A549 (cell line): ENCODE results near the gene ATP6V1G3. TPM values are rescaled to one million over a fixed set of nuclear protein-coding genes. Genes with fewer than 3 reads are reported as not detected.

ENCODE experiments used
- ATAC-seq, 2 experiments: fragments of 200-7000 bp in 1 of 2; fragments of >200 bp in 1 of 2; cut with Nextera tagmentation in 1 of 2; cut with Tn5 transposase in 1 of 2; 3 replicates each; pipeline versions ENCODE4 v1.8.0 to v1.9.1; 2018 to 2020; ENCODE audit warnings: mild to moderate bottlenecking in 1 of 2, moderate library complexity in 1 of 2
- CTCF ChIA-PET: fragments of 300-600 bp; sonication (Branson Sonifier 250); formaldehyde crosslinking; extraction: SDS; loops from one replicate; lab custom pipeline; 2021; ENCODE audit warnings: antibody characterized with exemption, inconsistent platforms; lab: Yijun Ruan, JAX
- POLR2A ChIA-PET: fragments of 350-600 bp; formaldehyde crosslinking; extraction: SDS; loops from one replicate; lab custom pipeline; 2021; ENCODE audit warnings: antibody characterized with exemption, inconsistent platforms; lab: Yijun Ruan, JAX
- DNase-seq, 2 experiments: peaks; one replicate each; pipeline versions ENCODE4 v3.0.0 to v3.0.0-alpha.2; 2011 to 2016; ENCODE audit warnings: low read depth in 1 of 2, low spot score in 1 of 2
- FAIRE-seq: peaks from 2 replicates; lab custom pipeline; 2011; peaks lifted over from hg19 to GRCh38; lab: Jason Lieb, UNC
- H3K27ac ChIP-seq, 2 experiments: fragments of >200 bp; sonication (Bioruptor Twin); formaldehyde crosslinking; 3 replicates each; pipeline ENCODE4 v1.5.1; 2016 to 2017
- H3K4me1 ChIP-seq: fragments of >200 bp; sonication (Bioruptor Twin); formaldehyde crosslinking; 3 replicates; pipeline ENCODE4 v1.6.1; 2016
- H3K4me2 ChIP-seq: fragments of >200 bp; sonication (Bioruptor Twin); formaldehyde crosslinking; 3 replicates; pipeline ENCODE4 v1.6.1; 2016
- H3K4me3 ChIP-seq: fragments of >200 bp; sonication (Bioruptor Twin); formaldehyde crosslinking; 3 replicates; pipeline ENCODE4 v1.5.1; 2016
- H3K9me3 ChIP-seq: fragments of >200 bp; sonication (Bioruptor Twin); formaldehyde crosslinking; 3 replicates; pipeline ENCODE4 v1.6.1; 2016
- CHD2 ChIP-seq: fragments of 150-350 bp; IDR thresholded peaks from 2 replicates; pipeline ENCODE4 v1.6.1; 2014; ENCODE audit warnings: low read length; ENCODE audit not compliant: partially characterized antibody
- EHMT2 ChIP-seq: fragments of 200-600 bp; sonication (generic); IDR thresholded peaks from 2 replicates; pipeline ENCODE4 v1.6.1; 2016; ENCODE audit warnings: antibody characterized with exemption, low read depth, mild to moderate bottlenecking, moderate library complexity
- ELK1 ChIP-seq: fragments of 150-350 bp; IDR thresholded peaks from 2 replicates; pipeline ENCODE4 v1.6.1; 2014; ENCODE audit warnings: low read depth, mild to moderate bottlenecking, low read length
- ESRRA ChIP-seq: fragments of 150-350 bp; IDR thresholded peaks from 2 replicates; pipeline ENCODE4 v1.6.1; 2014; ENCODE audit warnings: mild to moderate bottlenecking, low read length, borderline replicate concordance
- FOXS1 ChIP-seq: fragments of 250-450 bp; sonication (Bioruptor Pico); IDR thresholded peaks from 2 replicates; pipeline ENCODE4 v1.5.0; 2020; ENCODE audit warnings: mild to moderate bottlenecking, moderate library complexity
- HEYL ChIP-seq: fragments of 250-450 bp; sonication (Bioruptor Pico); IDR thresholded peaks from 2 replicates; pipeline ENCODE4 v1.8.0; 2021; ENCODE audit warnings: mild to moderate bottlenecking, moderate library complexity
- HOXA7 ChIP-seq: fragments of 250-450 bp; sonication (Bioruptor Pico); IDR thresholded peaks from 2 replicates; pipeline ENCODE4 v1.5.0; 2020; ENCODE audit warnings: mild to moderate bottlenecking, moderate library complexity
- HOXB13 ChIP-seq: fragments of 250-450 bp; sonication (Bioruptor Pico); IDR thresholded peaks from 2 replicates; pipeline ENCODE4 v1.5.0; 2020; ENCODE audit warnings: low read depth, mild to moderate bottlenecking, moderate library complexity
- JUN ChIP-seq, 2 experiments: fragments of >200 bp; sonication (Bioruptor Twin); formaldehyde crosslinking; IDR thresholded peaks; 2 replicates in 1 of 2; 3 replicates in 1 of 2; pipeline ENCODE4 v1.6.1; 2016 to 2017
- JUNB ChIP-seq: fragments of >200 bp; sonication (Bioruptor Twin); formaldehyde crosslinking; IDR thresholded peaks from 2 replicates; pipeline ENCODE4 v1.6.1; 2016
- KDM5A ChIP-seq: fragments of 200-600 bp; sonication (generic); IDR thresholded peaks from 2 replicates; pipeline ENCODE4 v1.6.1; 2016; ENCODE audit warnings: antibody characterized with exemption, mild to moderate bottlenecking
- MAZ ChIP-seq: fragments of 150-350 bp; IDR thresholded peaks from 2 replicates; pipeline ENCODE4 v1.6.1; 2014; ENCODE audit warnings: antibody characterized with exemption, low read depth, low read length, borderline replicate concordance
- NFE2L2 ChIP-seq: fragments of 150-350 bp; conservative IDR thresholded peaks from 2 replicates; pipeline ENCODE4 v1.6.1; 2014; ENCODE audit warnings: low read length
- NR3C1 ChIP-seq: fragments of >200 bp; sonication (Bioruptor Twin); formaldehyde crosslinking; IDR thresholded peaks from 3 replicates; pipeline ENCODE4 v1.6.1; 2017
- PHF8 ChIP-seq: fragments of 200-600 bp; sonication (generic); IDR thresholded peaks from 2 replicates; pipeline ENCODE4 v1.6.1; 2016; ENCODE audit warnings: low read depth, mild to moderate bottlenecking, antibody characterized with exemption, moderate library complexity, borderline replicate concordance
- POLR2A ChIP-seq: IDR thresholded peaks from 2 replicates; pipeline ENCODE4 v1.6.1; 2012; ENCODE audit warnings: mild to moderate bottlenecking, low read length
- RAD21 ChIP-seq, 2 experiments: fragments of >200 bp in 1 of 2; sonication (Bioruptor Twin) in 1 of 2; formaldehyde crosslinking in 1 of 2; IDR thresholded peaks in 1 of 2; conservative IDR thresholded peaks in 1 of 2; 2 replicates in 1 of 2; 3 replicates in 1 of 2; pipeline ENCODE4 v1.6.1; 2012 to 2018; ENCODE audit warnings: inconsistent platforms in 1 of 2
- RCOR1 ChIP-seq: fragments of 150-350 bp; IDR thresholded peaks from 2 replicates; pipeline ENCODE4 v1.6.1; 2014; ENCODE audit warnings: antibody characterized with exemption, low read length, low read depth
- REST ChIP-seq: fragments of 200-600 bp; sonication (generic); IDR thresholded peaks from 2 replicates; pipeline ENCODE4 v1.6.1; 2016; ENCODE audit warnings: antibody characterized with exemption, mild to moderate bottlenecking, moderate library complexity
- RNF2 ChIP-seq: fragments of 200-600 bp; sonication (generic); IDR thresholded peaks from 2 replicates; pipeline ENCODE4 v1.6.1; 2016; ENCODE audit warnings: low read depth, mild to moderate bottlenecking, antibody characterized with exemption, moderate library complexity, borderline replicate concordance
- SREBF2 ChIP-seq: fragments of 450-650 bp; IDR thresholded peaks from 2 replicates; pipeline ENCODE4 v1.6.1; 2014; ENCODE audit warnings: mild to moderate bottlenecking, moderate library complexity
- ZNF302 ChIP-seq: fragments of 250-450 bp; sonication (Bioruptor Pico); IDR thresholded peaks from 2 replicates; pipeline ENCODE4 v1.9.0; 2021; ENCODE audit warnings: inconsistent platforms, mild to moderate bottlenecking, moderate library complexity
- ZSCAN20 ChIP-seq: fragments of 250-450 bp; sonication (Bioruptor Pico); IDR thresholded peaks from 2 replicates; pipeline ENCODE4 v1.8.0; 2022; ENCODE audit warnings: mild to moderate bottlenecking, moderate library complexity
- whole genome bisulfite sequencing: methylation state at CpG from one replicate; pipeline ENCODE4 v1.1.6; 2017; ENCODE audit errors: missing lambda C conversion rate; 5-methylcytosine and 5-hydroxymethylcytosine counted together
- polyA plus RNA-seq, 4 experiments: library from polyadenylated mRNA; depleted of rRNA in 3 of 4; stranded (reverse); fragments of >200 nt; fragmentation: RNase III in 1 of 4; extraction: RNeasy Plus Mini Kit Qiagen cat#74134 plus additional on column Dnase treatment in 1 of 4; gene quantifications; 2 replicates in 3 of 4; 3 replicates in 1 of 4; pipeline ENCODE4 v1.2.3, GENCODE V29; 2011 to 2017
- TF ChIP-seq, protein P1 (sequence below): fragments of >200 bp; sonication (Bioruptor Twin); formaldehyde crosslinking; IDR thresholded peaks from 2 replicates; pipeline ENCODE4 v1.6.1; 2016
- TF ChIP-seq, protein P2 (sequence below): fragments of >200 bp; sonication (Bioruptor Twin); formaldehyde crosslinking; IDR thresholded peaks from 3 replicates; pipeline ENCODE4 v1.5.1; 2016

The ATP6V1G3 gene
- polyA plus RNA-seq, 2 of the 4 experiments (the other 2 are of a cell fraction): not detected

DNA sequence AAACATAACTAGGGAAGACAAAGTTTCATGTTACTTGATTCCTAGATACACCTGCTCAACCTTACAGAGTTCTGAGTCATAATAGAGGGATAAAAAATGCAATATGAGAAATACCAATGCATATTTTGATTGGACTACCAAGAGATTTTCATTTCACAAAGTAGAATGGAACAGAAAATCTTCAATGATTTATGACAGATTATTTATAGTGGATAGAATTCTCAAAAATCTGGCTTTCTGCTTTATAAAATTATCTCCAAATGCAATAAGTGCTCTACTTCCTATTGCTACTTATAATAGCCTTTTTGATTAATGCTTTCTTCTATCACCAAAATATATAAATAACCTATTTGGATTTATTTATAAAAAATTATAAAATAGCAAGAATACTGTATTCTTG, 18.9 kb upstream of the ATP6V1G3 start:
- Histone ChIP-seq H3K9me3 (no peaks in the 10 kb centered on the region), H3K4me2 (no peak overlapping the region), H3K4me3 (no peak overlapping the region), H3K4me1 (no peaks in the 10 kb centered on the region), H3K27ac (no peak overlapping the region)
- no peak for DNase-seq
- ChIA-PET CTCF (no interaction called here), POLR2A (no interaction called here)
- no peak for FAIRE-seq
- TF ChIP-seq JUNB (no peak), NR3C1 (no peak), HOXA7 (CRISPR knock-in tag) (no peak), RNF2 (no peak), ELK1 (no peak), JUN (IDR thresholded peaks at IDR 0.05) (no peak), KDM5A (no peak), HEYL (CRISPR knock-in tag) (no peak), FOXS1 (CRISPR knock-in tag) (no peak)
- TF ChIP-seq, protein P1, sequence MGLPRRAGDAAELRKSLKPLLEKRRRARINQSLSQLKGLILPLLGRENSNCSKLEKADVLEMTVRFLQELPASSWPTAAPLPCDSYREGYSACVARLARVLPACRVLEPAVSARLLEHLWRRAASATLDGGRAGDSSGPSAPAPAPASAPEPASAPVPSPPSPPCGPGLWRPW: no peak
- no peak for ATAC-seq

GRCh38 chr1:198558402-198558801, 17.9 kb upstream of the ATP6V1G3 start:
- DNase-seq (no peak), ATAC-seq (no peak)
- Histone ChIP-seq H3K27ac (no peak overlapping the region), H3K4me2 (no peak overlapping the region), H3K4me1 (no peaks in the 10 kb centered on the region), H3K4me3 (no peak overlapping the region)
- POLR2A ChIA-PET: no interaction called here
- TF ChIP-seq ZNF302 (CRISPR knock-in tag) (no peak), SREBF2 (no peak), POLR2A (no peak), HOXA7 (CRISPR knock-in tag) (no peak), REST (no peak), HOXB13 (CRISPR knock-in tag) (no peak), RCOR1 (no peak), RAD21 (conservative IDR thresholded peaks at IDR 0.05 in 1 of 2, IDR thresholded peaks at IDR 0.05 in 1 of 2) (no peak), PHF8 (no peak), JUN (IDR thresholded peaks at IDR 0.05) (no peak)
- TF ChIP-seq, all 56 proteins: peak for 0
- CTCF ChIA-PET: no interaction called here
- no peaks in the 10 kb centered on the region for H3K9me3 ChIP-seq
- WGBS: 61% methylated on average over 2 of the region's 2 CpGs
- FAIRE-seq: no peak

GRCh38 chr1:198556971-198557370, 16.5 kb upstream of the ATP6V1G3 start:
- FAIRE-seq (no peak), DNase-seq (no peak), ATAC-seq (no peak)
- ChIA-PET CTCF (interaction anchor here (1.0 kb wide), 1 partner anchor 10 kb away, joined by 3 read pairs; no protein-coding TSS in a partner anchor), POLR2A (no interaction called here)
- no peak overlapping the region for H3K27ac ChIP-seq
- H3K4me1 ChIP-seq: no peaks in the 10 kb centered on the region
- H3K4me2 ChIP-seq: no peak overlapping the region
- H3K9me3 ChIP-seq: no peaks in the 10 kb centered on the region
- no peak overlapping the region for H3K4me3 ChIP-seq
- TF ChIP-seq CHD2 (no peak), NFE2L2 (no peak), ZSCAN20 (CRISPR knock-in tag) (no peak), RAD21 (conservative IDR thresholded peaks at IDR 0.05 in 1 of 2, IDR thresholded peaks at IDR 0.05 in 1 of 2) (no peak), PHF8 (no peak), ELK1 (no peak), ESRRA (no peak), ZNF302 (CRISPR knock-in tag) (no peak), RNF2 (no peak), EHMT2 (no peak), RCOR1 (no peak), MAZ (no peak)
- TF ChIP-seq, protein P2, sequence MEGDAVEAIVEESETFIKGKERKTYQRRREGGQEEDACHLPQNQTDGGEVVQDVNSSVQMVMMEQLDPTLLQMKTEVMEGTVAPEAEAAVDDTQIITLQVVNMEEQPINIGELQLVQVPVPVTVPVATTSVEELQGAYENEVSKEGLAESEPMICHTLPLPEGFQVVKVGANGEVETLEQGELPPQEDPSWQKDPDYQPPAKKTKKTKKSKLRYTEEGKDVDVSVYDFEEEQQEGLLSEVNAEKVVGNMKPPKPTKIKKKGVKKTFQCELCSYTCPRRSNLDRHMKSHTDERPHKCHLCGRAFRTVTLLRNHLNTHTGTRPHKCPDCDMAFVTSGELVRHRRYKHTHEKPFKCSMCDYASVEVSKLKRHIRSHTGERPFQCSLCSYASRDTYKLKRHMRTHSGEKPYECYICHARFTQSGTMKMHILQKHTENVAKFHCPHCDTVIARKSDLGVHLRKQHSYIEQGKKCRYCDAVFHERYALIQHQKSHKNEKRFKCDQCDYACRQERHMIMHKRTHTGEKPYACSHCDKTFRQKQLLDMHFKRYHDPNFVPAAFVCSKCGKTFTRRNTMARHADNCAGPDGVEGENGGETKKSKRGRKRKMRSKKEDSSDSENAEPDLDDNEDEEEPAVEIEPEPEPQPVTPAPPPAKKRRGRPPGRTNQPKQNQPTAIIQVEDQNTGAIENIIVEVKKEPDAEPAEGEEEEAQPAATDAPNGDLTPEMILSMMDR: no peak
- WGBS: 68% methylated on average over 4 of the region's 4 CpGs
